HG03139 (cell line): ENCODE data around the gene CTAGE1.
"Not testable (repeated sequence)": the region's sequence is repeated elsewhere in the genome, so short reads cannot be mapped to it uniquely, and the experiment has no call there.

ENCODE experiments used
- ATAC-seq: cut with Tn5 transposase; IDR thresholded peaks from one replicate; pipeline ENCODE4 v1.9.1; 2021; ENCODE audit not compliant: unreplicated experiment

The CTAGE1 gene

DNA sequence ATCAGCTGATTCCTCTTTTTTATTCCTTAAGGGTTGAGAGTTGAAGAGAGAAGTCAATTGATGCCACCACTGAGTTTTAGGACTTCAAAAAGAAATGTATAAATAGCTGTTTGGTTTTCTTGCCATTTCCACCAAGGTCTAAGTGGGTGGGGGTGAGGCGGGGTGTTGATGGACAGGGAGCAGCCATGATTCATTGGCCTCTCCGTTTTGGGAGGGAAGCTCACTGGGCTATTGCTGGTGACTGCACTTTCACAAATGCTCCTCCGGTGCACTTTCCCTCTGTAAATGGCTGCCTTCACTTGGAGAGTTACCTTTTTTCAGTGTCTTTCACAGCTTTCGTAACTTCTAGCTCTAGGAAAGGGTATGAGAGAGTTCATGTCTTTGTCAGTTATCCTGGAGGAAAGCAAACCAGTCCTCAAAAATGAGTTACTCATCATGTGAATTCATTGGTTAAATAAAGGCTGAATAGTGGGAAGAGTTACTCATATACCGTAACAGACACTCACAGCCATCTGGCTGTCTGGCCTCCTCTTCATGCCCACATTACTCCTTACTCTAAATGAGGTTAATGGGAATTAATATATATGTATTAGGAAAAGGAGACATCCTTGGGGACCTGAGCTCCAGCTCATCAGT, 17.4 kb upstream of the CTAGE1 start:
- no peak for ATAC-seq

DNA sequence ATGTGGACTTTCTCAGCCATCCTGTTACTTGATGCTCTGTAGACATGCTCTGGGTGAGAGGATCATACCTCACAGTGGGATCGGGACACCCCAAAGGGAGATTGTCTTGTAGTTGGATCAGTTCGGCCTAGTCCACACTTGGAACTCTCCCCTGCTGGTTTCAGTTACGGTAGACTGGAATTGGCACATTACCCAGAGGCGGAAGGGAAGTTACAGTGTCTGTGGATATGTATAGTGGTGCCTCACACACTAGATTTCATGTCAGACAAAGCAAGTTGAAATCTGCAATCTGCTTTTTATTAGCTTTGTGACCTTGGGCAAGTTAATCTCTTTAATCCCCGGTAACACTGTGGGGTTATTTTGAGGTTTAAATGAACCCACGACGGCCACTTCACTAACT, 16.2 kb upstream of the CTAGE1 start:
- ATAC-seq = no peak

DNA sequence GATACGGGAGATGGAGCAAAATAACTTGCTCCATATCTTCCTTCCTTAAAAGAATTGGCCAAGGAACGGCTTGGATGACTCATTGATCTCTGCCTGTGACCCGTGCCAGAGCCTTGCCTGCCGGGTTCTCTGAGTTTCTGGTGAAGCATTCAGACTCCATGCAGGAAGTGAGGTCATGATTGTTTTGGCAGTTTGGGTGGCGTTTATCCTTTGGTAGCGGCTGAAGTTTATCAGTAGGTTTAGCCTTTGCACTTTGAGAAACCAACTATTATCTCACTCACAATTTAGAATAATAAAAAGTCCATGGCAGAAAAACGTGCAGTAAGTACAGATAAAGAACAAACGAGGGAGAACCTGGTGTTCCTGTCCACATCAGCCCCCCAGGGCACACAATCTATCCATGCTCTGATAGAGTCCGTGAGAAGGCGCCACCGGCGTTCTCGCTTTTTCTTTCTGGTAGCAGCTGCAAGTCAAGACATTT, 15.0 kb upstream of the CTAGE1 start:
- no peak for ATAC-seq

DNA sequence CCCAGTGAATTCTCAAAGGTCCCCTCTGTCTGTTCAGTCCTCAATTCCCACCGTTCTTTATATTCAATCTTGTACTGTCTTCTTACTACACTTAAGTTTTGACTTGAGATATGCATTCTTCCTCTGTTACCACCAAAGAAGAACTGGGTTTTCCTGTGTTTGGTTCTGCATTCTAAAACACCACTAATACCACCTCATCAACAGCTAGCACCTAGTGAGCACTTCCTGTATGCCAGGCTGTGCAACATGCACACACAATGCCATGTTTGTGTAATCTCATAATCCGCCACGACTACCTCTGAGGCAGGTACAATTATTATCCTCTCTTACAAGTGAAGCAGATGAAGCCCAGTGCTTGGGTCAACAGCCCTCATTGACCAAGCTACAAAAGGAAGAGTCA, 11.8 kb upstream of the CTAGE1 start:
- ATAC-seq = no peak

DNA sequence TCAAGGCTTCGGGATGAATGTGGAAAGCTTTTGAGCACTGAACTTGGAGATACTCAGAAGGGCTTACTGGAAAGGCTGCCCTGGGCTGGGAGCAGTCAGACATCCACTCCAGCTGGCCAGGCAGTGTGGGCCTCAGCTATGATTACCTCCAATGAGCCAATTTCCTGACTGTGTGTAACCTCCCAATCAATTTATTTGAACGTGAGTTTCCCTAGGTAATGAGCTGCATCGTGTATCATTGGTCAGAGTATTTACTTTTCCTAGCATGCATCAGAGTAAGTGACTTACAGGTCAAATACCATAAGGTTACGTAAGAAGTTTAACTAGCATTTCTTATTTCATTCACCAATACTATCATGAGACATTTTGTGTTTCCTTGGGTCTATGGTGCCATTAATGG, 11.0 kb upstream of the CTAGE1 start:
- ATAC-seq = no peak

DNA sequence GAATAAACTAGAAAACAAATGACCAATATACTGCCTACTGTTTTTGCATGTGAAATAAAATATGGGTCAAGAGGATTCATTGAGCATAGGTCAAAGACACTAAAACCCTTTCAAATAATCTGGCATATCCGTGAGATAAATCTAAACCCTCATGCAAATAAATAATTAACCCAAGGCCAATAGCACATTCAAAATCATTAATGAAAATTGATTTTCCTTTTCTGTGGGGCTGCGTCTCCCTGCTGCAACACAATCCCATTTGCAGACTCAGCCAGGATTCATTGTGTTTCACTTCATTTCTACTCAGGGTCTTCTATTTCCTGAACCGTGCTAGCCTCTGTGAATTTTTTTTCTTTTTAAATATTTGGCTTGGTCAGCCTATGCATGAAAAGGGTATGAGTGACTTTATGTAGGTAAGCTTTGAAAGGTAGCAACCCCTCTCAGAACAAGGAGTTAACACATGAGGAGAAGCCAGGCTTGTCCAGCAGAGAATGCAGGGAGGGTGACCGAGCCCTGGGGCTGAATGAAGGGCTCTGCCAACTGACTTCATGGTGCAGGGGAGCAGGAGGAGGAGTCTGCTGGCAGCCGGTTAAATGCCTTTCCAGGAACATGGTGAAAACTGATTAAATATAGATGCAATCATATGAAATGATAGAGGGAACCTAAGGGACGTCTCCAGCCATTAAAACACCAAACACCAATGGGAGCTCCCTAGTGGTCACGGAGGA, 10.3 kb upstream of the CTAGE1 start:
- no peak for ATAC-seq

DNA sequence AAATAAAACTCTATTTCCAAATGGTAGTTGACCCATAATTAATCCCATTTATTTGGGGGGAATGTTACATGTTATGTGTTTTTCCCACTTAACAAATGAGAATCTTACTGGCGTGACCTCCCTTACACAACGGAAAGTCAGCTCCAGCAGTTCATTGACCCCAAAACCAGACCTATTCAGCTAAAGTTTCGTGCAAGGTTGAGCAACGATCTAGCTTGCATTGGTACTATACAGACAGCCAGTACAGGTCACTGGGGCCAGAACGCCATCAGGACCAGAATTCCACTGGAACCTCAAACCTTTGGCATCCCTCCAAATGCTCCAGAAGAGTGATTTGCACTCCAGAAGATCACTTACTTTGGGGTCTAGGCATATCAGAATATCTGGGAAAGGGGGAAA, 6.8 kb upstream of the CTAGE1 start:
- no peak for ATAC-seq

DNA sequence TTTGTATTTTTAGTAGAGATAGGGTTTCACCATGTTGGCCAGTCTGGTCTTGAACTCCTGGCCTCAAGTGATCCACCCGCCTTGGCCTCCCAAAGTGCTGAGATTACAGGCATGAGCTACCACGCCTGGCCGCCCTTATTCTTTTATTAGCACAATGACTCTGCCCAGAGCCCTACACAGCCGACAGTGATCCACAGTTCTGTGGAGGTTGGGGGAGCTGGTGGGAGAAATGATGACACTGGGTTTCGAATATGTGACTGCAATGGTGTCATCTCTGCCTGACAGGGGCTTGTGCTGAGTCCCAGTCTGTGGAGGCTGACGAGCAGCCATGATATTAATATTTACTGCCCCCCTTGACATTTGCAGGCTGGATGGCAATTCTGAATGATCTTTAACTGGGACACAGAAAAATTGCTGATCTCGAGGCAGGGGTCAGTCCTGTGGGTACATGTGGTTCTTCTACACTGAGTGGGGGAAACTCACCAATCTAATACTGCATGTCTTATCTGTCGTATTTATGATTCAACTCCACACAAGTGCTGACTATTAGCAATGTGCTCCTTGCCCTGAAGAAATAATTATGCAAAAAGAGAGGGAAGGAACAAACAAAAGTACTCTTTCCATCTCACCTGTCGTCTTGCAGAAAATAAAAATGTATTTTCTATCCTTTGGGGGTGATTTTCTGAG, 6.3 kb upstream of the CTAGE1 start:
- ATAC-seq = no peak

DNA sequence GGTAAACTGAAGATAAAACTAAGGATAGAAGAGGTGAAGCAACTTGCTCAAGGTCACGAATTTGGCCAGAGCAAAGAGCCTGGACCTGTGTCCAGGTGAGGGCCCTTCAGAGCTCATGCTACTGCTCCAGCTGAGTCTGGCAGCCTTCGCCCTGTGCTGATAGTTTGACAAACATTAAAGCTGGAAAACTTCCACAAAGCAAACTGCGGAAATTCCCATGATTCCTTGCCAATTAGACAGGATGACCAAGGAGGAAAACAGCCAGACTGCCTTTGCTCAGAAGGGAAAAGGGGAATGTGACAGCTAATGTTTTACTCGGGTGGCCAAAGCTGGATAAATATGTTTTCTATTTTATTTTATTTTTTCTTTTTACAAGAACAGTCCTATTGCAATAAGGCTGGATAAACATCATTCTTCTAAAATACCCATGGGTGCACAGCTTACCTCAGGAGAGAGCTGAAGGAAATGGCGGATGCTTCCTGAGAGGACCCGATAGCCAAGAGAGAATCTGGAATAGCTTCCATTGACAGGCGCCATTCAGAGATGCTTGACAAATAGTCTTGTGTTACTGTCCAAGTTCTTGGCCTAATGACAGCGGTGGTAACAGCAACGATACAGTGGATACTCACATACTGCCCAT, 5.3 kb upstream of the CTAGE1 start:
- ATAC-seq = no peak

DNA sequence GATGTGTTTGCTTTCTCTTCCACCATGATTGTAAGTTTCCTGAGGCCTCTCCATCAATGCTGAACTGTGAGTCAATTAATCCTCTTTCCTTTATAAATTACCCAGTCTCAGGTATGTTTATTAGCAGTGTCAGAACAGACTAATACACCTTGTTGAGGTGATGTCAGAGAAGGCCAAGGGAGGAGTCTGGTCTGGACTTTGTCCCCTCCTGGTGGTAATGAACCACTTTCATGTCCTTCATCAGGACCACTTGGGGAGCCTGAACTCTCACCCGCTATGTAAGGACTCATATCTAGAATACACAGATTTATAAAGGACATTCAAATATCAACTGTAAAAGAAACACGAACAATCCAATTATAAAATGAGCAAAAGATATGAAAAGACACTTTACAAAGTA, 2.9 kb upstream of the CTAGE1 start:
- ATAC-seq = no peak

DNA sequence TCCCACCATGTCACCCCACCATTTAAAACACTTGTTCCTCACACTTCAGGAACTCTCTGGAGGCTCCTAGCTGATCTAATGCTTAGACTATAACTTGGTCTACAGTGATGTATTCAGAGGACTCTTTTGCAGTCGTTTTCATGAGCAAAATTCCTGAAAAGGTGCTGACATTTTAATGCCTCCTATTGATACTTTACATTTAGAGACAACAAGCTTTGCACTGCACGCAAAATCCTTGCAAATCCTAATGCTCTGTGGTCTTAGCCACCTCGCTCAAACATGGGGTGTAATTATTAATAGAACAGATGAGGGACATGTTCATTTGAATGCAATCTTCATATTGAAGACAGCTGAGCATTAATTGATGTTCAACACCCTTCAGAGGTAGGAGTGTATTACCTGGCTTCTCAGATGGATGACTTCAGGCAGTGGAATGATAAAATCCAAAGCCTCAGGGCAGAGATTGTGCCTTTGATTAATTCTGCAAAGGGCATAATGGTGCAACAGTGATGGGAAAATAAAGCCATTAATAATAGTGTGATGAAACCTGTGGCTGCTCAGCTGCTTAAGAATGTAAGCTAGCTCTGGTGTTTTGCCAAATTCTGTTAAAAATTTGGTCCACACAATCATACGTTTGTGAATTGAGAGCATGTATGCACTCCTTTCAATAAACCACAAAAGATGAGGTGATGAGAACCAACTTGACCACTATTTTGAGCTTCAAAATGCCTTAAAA, 5.4 kb downstream of the CTAGE1 start:
- no peak for ATAC-seq

DNA sequence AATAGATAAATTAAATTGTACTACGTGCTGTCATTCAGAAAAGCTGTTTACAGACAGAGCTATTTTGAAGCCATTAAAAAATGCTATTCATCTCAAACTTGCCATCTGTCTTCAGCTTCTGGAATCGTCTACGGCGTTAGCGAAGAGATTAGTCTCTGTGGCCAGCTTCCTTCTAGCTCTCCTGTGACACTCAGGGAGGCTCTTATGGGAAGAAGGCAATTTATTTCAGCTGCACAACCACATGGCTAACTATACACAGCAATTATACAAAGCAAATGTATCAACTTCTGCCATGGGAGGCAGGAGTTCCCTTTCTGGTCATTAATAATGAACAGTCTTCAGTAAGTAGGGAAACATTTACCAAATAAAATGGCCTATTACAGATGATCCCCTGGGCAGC, 6.3 kb downstream of the CTAGE1 start:
- ATAC-seq = no peak

DNA sequence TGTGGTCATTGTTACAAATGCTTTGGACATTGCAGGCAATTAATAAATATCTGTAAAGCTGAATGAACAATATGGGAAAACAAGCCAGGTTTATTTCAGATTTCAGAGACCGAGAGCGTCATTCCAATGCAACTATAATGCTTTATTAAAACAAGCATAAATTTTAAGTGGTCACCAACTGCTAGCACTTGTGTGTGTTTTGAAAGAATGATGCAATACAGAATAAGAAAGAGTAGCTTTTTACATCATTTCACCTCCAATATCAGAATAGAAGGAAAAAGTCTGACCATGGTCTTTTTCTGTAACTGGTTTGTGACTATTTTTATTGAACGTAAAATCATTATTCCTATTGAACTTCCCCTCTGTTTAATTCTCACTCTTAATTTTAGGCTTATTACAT, 7.6 kb downstream of the CTAGE1 start:
- ATAC-seq = no peak

DNA sequence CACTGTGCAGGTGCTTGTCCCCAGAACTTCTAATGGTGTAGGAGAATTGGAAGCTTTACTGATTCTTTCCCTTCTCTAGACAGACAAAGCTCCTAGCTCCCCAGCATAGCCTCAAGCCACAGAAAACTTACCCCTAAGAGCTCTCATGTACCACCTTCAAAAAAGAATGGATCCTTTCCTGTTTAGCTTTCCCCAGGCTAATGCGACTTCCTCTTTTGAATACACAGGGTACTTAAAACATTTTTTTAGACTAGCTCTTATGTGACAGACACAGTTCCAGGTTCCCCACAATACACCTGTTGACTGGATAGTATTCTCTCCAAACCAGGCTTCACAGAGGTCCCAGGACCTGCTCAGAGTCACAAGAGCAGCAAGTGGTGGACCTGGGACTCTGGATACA, 8.3 kb downstream of the CTAGE1 start:
- no peak for ATAC-seq

DNA sequence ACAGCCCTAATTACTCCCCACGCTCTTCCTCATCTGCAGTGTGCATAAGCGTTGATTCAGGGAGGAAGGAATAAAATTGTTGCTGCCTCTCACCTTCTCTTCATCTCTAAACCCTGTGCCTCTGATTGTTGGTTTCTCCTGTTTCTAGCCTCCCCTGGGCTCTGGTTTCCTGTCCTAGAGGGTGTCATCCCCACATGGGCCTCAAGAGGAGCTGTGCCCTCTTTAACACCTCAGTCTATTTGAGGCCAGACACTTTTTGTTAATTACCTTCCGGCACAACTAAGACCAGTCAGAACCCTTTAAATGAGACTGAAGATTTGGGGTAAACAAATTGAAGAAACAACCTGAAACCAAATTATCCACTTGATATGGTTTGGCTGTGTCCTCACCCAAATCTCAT, 9.7 kb downstream of the CTAGE1 start:
- no peak for ATAC-seq

DNA sequence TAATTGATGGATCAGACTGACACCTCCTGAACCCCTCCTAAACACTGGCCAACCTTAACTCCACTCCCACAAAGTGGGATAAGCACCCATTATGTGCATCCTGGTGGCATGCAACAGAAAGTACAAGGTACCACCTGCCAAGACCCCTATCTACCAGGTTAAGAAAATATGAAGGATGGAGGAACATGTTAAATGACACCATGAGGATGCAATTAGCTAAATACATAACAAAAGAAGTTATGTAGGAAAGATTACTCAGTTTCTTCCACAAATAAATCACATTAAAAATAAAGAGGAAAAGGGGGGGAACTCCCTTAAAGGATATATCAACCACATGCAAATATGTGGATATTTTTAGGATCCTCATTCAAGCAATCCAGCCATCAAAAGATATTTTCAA, 12.6 kb downstream of the CTAGE1 start:
- ATAC-seq = no peak

DNA sequence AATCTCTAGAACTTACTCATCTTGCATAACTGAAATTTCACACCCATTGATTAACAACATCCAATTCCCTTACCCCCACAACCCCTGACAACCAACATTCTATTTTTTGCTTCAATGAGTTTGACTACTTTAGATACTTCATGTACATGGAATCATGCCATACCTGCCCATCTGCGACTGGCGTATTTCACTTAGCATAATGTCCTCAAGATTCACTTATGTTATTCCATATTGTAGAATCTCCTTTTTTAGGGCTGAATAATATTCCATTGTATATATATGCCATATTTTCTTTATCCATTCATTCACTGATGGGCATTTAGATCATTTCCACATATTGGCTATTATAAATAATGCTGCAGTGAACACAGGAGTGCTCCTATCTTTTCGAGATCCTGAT, 13.8 kb downstream of the CTAGE1 start:
- ATAC-seq = no peak

DNA sequence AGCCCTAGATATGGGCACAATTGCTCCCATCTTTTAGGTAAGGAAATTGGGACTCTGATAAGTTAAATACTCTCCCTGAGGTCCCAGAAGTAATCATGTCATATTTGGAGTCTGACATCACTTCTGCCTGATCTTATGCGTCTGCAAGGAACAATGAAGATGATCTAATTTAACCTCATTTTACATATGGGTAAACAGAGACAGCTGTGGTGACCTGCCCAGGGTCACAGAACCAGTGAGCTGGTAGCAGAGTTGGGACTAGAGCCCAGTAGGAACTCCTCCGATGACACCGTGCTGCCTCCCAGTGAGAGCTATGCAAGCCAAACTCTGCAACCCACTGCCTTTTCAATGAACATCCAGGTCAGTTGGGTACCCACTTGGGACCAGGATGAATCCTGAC, 17.8 kb downstream of the CTAGE1 start:
- ATAC-seq = no peak

DNA sequence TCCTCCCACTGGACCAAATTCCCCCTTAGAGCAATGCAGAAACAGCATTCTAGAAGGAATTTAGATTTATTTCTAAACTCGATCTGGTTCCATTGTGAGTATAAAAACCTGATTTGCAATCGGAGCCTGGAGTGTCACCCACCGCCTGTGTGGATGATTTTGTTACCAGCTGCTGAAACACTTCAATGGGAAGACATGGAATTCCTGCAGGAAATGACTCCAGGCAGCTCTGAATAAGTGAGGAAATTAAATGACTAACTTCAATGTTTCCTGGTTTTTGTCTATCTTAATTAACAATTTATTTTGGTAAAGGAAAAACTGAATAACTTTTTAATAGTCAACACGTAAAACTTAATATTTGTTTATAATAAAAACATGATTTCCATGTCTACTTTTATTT, 19.3 kb downstream of the CTAGE1 start:
- no peak for ATAC-seq

DNA sequence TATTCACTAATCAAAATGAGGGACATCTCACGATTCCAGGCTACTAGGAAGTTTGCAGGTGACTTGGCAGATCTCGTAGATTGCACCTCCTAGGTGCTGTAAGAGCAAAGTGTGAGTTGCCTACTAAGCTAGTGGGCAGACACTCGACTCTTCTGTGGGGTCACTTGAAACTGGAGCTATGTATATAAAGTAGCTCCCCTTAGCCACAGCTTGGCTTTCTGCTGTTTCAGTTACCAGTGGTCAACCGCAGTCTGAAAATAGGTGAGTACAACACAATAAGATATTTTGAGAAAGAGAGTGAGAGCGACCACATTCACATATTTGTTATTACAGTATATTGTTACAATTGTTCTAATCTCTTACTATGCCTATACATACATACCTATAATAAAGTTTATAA, 23.3 kb downstream of the CTAGE1 start:
- ATAC-seq = no peak

DNA sequence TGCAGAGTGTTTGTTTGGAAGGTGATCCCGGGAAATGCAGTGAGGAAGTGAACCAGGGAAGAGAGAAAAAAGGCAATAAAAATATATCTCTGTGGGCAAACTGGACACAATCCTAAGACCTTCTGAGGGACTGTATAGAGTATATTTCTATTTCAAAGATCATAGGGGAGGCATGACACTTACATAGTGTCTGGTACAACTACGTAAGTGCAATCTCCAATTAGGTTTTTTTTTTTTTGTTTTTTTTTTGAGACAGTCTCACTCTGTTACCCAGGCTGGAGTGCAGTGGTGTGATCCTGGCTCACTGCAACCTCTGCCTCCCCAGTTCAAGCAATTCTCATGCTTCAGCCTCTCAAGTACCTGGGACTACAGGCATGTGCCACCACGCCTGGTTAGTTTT, 24.6 kb downstream of the CTAGE1 start:
- not testable (repeated sequence) for ATAC-seq
